ENCODE measurements around the gene EDA.

The EDA gene

GRCh38 chrX:69807400-69807799 is 191.5 kb downstream of the EDA start:
- TF ChIP-seq CTCF (conservative IDR thresholded peaks at IDR 0.05; ENCODE audit: low read length) (no peak), EZH2phosphoT487 (IDR thresholded peaks at IDR 0.05; ENCODE audit: borderline replicate concordance) (no peak)
- H3K9me2 ChIP-seq (replicated peaks; ENCODE audit: low read depth, low read length): no peaks in the 10 kb centered on the region

GRCh38 chrX:69808375-69808774 is 192.5 kb downstream of the EDA start:
- H3K4me3 ChIP-seq (ENCODE audit: low read length, poor library complexity, severe bottlenecking): no peak overlapping the region
- TF ChIP-seq CTCF (conservative IDR thresholded peaks at IDR 0.05; ENCODE audit: low read length) (no peak), EZH2phosphoT487 (IDR thresholded peaks at IDR 0.05; ENCODE audit: borderline replicate concordance) (no peak)
- no peaks in the 10 kb centered on the region for H4K20me1 ChIP-seq (ENCODE audit: insufficient read depth, low read length, poor library complexity, severe bottlenecking)
- no peaks in the 10 kb centered on the region for H3K4me1 ChIP-seq (ENCODE audit: insufficient read depth, low read length, poor library complexity, severe bottlenecking)
- H2AFZ ChIP-seq (ENCODE audit: low read length): no peak overlapping the region
- H3K4me2 ChIP-seq (ENCODE audit: low read depth, low read length, poor library complexity, severe bottlenecking): no peak overlapping the region
- H3K27me3 ChIP-seq (ENCODE audit: insufficient read depth, low read length, poor library complexity, severe bottlenecking): no peaks in the 10 kb centered on the region
- no peaks in the 10 kb centered on the region for H3F3A ChIP-seq (ENCODE audit: low read depth)
- no peaks in the 10 kb centered on the region for H3K9me3 ChIP-seq (ENCODE audit: insufficient read depth, low read depth, low read length)
- no peaks in the 10 kb centered on the region for H3K79me2 ChIP-seq (ENCODE audit: insufficient read depth, low read length)
- no peak overlapping the region for H3K9ac ChIP-seq (ENCODE audit: low read depth, low read length, poor library complexity, severe bottlenecking)
- no peaks in the 10 kb centered on the region for H3K9me2 ChIP-seq (replicated peaks; ENCODE audit: low read depth, low read length)
- H3K36me3 ChIP-seq (ENCODE audit: insufficient read depth, low read length): no peaks in the 10 kb centered on the region

More at GRCh38 chrX:69807400-69807799, 191.5 kb downstream of the EDA start:
- Histone ChIP-seq H3F3A (ENCODE audit: low read depth) (no peaks in the 10 kb centered on the region), H4K20me1 (ENCODE audit: insufficient read depth, low read length, poor library complexity, severe bottlenecking) (no peaks in the 10 kb centered on the region), H3K27me3 (ENCODE audit: insufficient read depth, low read length, poor library complexity, severe bottlenecking) (no peaks in the 10 kb centered on the region), H3K4me1 (ENCODE audit: insufficient read depth, low read length, poor library complexity, severe bottlenecking) (no peaks in the 10 kb centered on the region), H3K4me2 (ENCODE audit: low read depth, low read length, poor library complexity, severe bottlenecking) (no peak overlapping the region), H3K4me3 (ENCODE audit: low read length, poor library complexity, severe bottlenecking) (no peak overlapping the region), H3K36me3 (ENCODE audit: insufficient read depth, low read length) (no peaks in the 10 kb centered on the region), H3K9me3 (ENCODE audit: insufficient read depth, low read depth, low read length) (no peaks in the 10 kb centered on the region), H3K79me2 (ENCODE audit: insufficient read depth, low read length) (no peaks in the 10 kb centered on the region), H3K9ac (ENCODE audit: low read depth, low read length, poor library complexity, severe bottlenecking) (no peak overlapping the region), H2AFZ (ENCODE audit: low read length) (no peak overlapping the region)

GRCh38 chrX:69813677-69814076 is 197.8 kb downstream of the EDA start:
- H3K9ac ChIP-seq (ENCODE audit: low read depth, low read length, poor library complexity, severe bottlenecking): no peak overlapping the region
- H3K9me2 ChIP-seq (replicated peaks; ENCODE audit: low read depth, low read length): no peaks in the 10 kb centered on the region
- H3K79me2 ChIP-seq (ENCODE audit: insufficient read depth, low read length): no peaks in the 10 kb centered on the region
- no peaks in the 10 kb centered on the region for H4K20me1 ChIP-seq (ENCODE audit: insufficient read depth, low read length, poor library complexity, severe bottlenecking)
- no peaks in the 10 kb centered on the region for H3K27me3 ChIP-seq (ENCODE audit: insufficient read depth, low read length, poor library complexity, severe bottlenecking)
- no peak overlapping the region for H3K4me3 ChIP-seq (ENCODE audit: low read length, poor library complexity, severe bottlenecking)
- H3K36me3 ChIP-seq (ENCODE audit: insufficient read depth, low read length): no peaks in the 10 kb centered on the region
- H3K4me1 ChIP-seq (ENCODE audit: insufficient read depth, low read length, poor library complexity, severe bottlenecking): no peaks in the 10 kb centered on the region
- TF ChIP-seq CTCF (conservative IDR thresholded peaks at IDR 0.05; ENCODE audit: low read length): no peak
- TF ChIP-seq EZH2phosphoT487 (IDR thresholded peaks at IDR 0.05; ENCODE audit: borderline replicate concordance): no peak
- H3F3A ChIP-seq (ENCODE audit: low read depth): no peaks in the 10 kb centered on the region
- no peak overlapping the region for H3K4me2 ChIP-seq (ENCODE audit: low read depth, low read length, poor library complexity, severe bottlenecking)
- H2AFZ ChIP-seq (ENCODE audit: low read length): no peak overlapping the region
- H3K9me3 ChIP-seq (ENCODE audit: insufficient read depth, low read depth, low read length): no peaks in the 10 kb centered on the region

All from Loucy (cell line).